Right atrium auricular region (tissue), 2 donors: Measurements from ENCODE around the gene MYL5. TPM values are rescaled to one million over a fixed set of nuclear protein-coding genes. Genes with fewer than 3 reads are reported as not detected.

ENCODE experiments used
- DNase-seq: peaks from one replicate; pipeline ENCODE4 v3.0.0-alpha.2; 2019; ENCODE audit warnings: low spot score
- H3K27ac ChIP-seq, 2 donors: fragments of 200-600 bp; sonication (generic); 1 replicate in 1 of 2; 2 replicates in 1 of 2; pipeline ENCODE4 v1.5.1; 2016 to 2019
- H3K27me3 ChIP-seq, 2 donors: fragments of 200-600 bp; sonication (generic); one replicate each; pipeline versions ENCODE4 v1.5.1 to v1.6.0; 2017 to 2019
- H3K36me3 ChIP-seq: fragments of 200-600 bp; sonication (generic); one replicate; pipeline ENCODE4 v1.5.1; 2016
- H3K4me1 ChIP-seq, 2 donors: fragments of 200-600 bp; sonication (generic); one replicate each; pipeline versions ENCODE4 v1.5.1 to v1.6.0; 2017 to 2019
- H3K4me3 ChIP-seq, 2 donors: fragments of 200-600 bp; sonication (generic); 1 replicate in 1 of 2; 2 replicates in 1 of 2; pipeline ENCODE4 v1.5.1; 2017 to 2019; ENCODE audit warnings: mild to moderate bottlenecking in 1 of 2, moderate library complexity in 1 of 2
- H3K9me3 ChIP-seq, 2 donors: fragments of 200-600 bp; sonication (generic); one replicate each; pipeline ENCODE4 v1.5.1; 2019
- total RNA-seq, 2 donors: library from RNA; depleted of rRNA; stranded (reverse); fragments of >200 nt; gene quantifications; one replicate each; pipeline ENCODE4 v1.1.0, GENCODE V29; 2016
- TF ChIP-seq, protein P1 (sequence below), 2 donors: fragments of 200-600 bp; sonication (generic); IDR thresholded peaks; one replicate each; pipeline ENCODE4 v1.5.1; 2019; ENCODE audit warnings: antibody characterized with exemption in 2 of 2

Gene MYL5
- total RNA-seq, 2 donors from 2014 or later, result 3.2 to 3.6 TPM

DNA sequence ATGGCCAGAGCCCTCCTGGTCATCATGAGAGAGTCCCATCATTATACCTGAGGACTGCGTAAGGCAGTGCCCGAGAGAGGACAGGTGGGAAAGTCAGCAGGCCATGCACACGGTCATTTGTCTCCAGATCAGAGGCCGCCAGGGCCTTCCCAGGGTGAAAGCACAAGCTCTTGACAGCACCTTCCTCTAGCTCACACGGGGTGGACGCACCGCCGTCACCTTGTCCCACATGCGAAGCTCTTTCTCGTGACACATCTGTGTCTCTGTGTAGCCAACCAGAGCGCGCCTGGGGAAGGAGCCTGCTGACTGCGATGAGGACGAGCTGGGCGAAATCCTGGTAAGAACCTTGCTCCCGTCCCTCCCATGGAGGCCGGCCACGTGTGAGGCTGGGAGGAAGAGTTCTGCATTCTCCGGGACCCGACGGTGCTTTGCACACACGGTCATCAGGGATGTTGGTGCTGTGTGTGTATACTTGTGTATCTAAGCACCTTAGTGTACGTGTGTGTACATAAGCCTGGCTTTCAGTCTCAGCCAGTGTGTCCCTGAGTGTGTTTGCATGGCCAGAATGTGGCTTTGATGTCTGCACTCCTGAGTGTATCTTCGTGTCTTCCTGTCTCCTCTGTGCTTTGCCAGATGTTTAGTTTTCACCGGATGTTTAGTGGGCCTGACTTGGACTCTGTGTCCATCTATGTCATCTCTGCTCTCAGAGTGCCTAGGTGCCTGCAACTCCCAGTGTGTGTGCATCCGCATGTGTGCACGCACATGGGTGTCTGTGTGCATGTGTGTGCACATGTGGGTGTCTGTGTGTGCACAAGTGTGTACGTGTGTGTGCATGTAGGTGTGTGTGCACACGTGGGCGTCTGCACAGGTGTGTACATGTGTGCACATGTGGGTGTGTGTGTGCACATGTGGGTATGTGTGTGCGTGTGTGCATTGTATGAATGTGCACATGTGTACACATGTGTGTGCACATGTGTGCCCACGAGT, 15.4 kb upstream of the MYL5 start:
- Histone ChIP-seq H3K4me3 (no peak overlapping the region), H3K27me3 (no peaks in the 10 kb centered on the region), H3K27ac (no peak overlapping the region), H3K4me1 (peaks cover 0 to 11% of the 10 kb centered on the region in 2 donors), H3K36me3 (no peaks in the 10 kb centered on the region), H3K9me3 (no peaks in the 10 kb centered on the region)
- DNase-seq, result no peak
- TF ChIP-seq, protein P1, sequence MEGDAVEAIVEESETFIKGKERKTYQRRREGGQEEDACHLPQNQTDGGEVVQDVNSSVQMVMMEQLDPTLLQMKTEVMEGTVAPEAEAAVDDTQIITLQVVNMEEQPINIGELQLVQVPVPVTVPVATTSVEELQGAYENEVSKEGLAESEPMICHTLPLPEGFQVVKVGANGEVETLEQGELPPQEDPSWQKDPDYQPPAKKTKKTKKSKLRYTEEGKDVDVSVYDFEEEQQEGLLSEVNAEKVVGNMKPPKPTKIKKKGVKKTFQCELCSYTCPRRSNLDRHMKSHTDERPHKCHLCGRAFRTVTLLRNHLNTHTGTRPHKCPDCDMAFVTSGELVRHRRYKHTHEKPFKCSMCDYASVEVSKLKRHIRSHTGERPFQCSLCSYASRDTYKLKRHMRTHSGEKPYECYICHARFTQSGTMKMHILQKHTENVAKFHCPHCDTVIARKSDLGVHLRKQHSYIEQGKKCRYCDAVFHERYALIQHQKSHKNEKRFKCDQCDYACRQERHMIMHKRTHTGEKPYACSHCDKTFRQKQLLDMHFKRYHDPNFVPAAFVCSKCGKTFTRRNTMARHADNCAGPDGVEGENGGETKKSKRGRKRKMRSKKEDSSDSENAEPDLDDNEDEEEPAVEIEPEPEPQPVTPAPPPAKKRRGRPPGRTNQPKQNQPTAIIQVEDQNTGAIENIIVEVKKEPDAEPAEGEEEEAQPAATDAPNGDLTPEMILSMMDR (IDR thresholded peaks at IDR 0.05), result no peak

DNA sequence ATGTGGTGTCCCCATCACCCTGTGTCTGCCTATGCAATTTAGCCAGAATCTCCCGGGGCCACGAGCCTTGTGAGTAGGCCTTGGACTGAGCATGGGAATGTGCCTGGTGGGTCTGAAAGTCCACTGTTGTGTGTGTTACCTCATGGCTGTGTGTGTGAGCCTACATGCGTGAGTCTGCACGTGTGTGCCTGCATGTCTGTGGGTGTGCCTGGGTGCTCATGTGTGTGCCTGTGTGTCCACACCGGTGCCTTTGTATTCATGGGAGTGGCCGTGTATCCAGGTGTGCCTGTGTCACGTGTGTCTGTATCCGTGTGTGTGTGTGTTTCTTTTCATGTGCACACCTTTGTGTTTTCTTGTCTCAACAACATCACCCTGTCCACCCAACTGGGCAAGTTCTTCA, 14.5 kb upstream of the MYL5 start:
- no peak for DNase-seq
- no peak overlapping the region for H3K27ac ChIP-seq
- no peaks in the 10 kb centered on the region for H3K36me3 ChIP-seq
- H3K4me3 ChIP-seq, result no peak overlapping the region
- TF ChIP-seq, protein P1 (IDR thresholded peaks at IDR 0.05), result no peak
- H3K4me1 ChIP-seq, result peaks cover 0 to 18% of the 10 kb centered on the region in 2 donors
- no peaks in the 10 kb centered on the region for H3K9me3 ChIP-seq
- H3K27me3 ChIP-seq, result no peaks in the 10 kb centered on the region

DNA sequence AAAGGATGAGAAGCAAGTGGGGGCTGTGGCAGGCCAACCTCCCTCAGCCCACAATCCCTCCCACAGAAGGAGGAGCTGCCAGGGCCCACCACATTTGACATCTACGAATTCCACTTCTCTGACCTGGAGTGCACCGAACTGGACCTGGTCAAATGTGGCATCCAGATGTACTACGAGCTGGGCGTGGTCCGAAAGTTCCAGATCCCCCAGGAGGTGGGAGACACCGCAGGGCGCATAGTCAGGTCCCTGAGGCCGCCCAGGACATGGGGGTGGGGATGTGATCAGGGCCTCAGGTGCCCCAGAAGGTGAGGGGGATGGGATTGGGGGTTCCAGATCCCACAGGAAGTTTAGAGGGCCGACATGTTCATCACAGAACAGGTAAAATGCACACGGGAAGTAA, 13.9 kb upstream of the MYL5 start:
- no peaks in the 10 kb centered on the region for H3K36me3 ChIP-seq
- TF ChIP-seq, protein P1 (IDR thresholded peaks at IDR 0.05), result no peak
- no peak overlapping the region for H3K27ac ChIP-seq
- H3K9me3 ChIP-seq, result no peaks in the 10 kb centered on the region
- no peak overlapping the region for H3K4me3 ChIP-seq
- H3K27me3 ChIP-seq, result no peaks in the 10 kb centered on the region
- peaks cover 0 to 18% of the 10 kb centered on the region in 2 donors for H3K4me1 ChIP-seq
- no peak for DNase-seq

DNA sequence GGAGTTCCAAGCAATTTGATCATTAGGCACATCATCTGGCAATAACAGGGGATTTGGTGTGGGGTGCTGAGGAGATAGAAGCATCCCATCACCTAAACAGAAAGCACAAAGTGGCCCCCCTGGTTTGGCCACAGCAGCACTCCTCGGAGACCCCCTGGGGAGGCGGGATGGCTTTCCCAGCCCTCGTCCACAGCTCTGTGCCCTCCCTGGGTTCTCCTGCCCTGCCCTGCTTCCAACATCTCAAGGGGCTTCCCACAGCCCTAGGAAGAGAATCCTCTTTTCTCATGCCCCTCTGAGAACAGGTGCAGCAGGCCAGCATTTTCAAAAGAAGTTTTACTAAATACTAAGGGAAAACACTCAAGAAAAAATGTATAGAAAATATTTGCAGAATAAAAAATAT, 13.1 kb upstream of the MYL5 start:
- H3K27me3 ChIP-seq, result no peaks in the 10 kb centered on the region
- TF ChIP-seq, protein P1 (IDR thresholded peaks at IDR 0.05), result no peak
- H3K4me1 ChIP-seq, result peaks cover 0 to 18% of the 10 kb centered on the region in 2 donors
- H3K36me3 ChIP-seq, result no peaks in the 10 kb centered on the region
- H3K9me3 ChIP-seq, result no peaks in the 10 kb centered on the region
- no peak overlapping the region for H3K4me3 ChIP-seq
- DNase-seq, result no peak
- no peak overlapping the region for H3K27ac ChIP-seq

DNA sequence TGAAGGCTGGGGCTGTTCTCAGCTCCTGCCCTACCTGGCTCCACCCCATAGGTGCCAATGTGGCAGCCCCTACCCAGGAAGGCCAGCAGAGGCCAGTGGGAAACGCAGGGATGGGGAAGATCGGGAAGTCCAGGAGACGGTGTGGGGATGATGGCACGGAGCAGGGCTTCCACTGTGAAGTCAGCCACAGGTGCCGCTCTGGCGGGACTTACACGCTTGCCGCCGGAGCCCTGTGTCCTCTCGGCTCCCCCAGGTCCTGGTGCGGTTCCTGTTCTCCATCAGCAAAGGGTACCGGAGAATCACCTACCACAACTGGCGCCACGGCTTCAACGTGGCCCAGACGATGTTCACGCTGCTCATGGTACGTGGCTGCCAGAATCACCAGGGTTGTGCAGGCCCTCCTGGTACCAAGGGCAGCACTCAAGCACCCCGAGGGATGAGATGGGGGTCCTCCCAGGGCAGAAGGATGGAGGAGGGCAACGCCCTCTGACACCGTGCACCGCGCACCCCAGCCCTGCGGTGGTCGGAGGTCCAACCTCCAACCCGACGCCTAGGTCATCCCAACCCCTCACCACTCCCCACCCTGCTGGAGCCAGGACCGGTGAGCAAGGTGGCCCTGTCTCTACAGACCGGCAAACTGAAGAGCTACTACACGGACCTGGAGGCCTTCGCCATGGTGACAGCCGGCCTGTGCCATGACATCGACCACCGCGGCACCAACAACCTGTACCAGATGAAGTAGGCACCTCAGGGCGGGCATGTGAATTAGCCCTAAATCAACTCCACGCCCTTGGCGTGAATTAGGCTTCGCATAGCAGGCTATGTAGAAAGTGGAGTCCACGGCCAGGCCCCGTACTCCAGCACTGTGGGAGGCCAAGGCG, 12.2 kb upstream of the MYL5 start:
- Histone ChIP-seq H3K4me1 (peaks cover 0 to 18% of the 10 kb centered on the region in 2 donors), H3K36me3 (no peaks in the 10 kb centered on the region), H3K4me3 (no peak overlapping the region), H3K27ac (no peak overlapping the region), H3K27me3 (no peaks in the 10 kb centered on the region), H3K9me3 (no peaks in the 10 kb centered on the region)
- no peak for DNase-seq
- TF ChIP-seq, protein P1 (IDR thresholded peaks at IDR 0.05), result no peak
